Measurements from ENCODE around the gene SENP1.

GRCh38 chr12:48026060-48026827 lies 79.6 kb downstream of the SENP1 start:
- TF ChIP-seq, protein P1, sequence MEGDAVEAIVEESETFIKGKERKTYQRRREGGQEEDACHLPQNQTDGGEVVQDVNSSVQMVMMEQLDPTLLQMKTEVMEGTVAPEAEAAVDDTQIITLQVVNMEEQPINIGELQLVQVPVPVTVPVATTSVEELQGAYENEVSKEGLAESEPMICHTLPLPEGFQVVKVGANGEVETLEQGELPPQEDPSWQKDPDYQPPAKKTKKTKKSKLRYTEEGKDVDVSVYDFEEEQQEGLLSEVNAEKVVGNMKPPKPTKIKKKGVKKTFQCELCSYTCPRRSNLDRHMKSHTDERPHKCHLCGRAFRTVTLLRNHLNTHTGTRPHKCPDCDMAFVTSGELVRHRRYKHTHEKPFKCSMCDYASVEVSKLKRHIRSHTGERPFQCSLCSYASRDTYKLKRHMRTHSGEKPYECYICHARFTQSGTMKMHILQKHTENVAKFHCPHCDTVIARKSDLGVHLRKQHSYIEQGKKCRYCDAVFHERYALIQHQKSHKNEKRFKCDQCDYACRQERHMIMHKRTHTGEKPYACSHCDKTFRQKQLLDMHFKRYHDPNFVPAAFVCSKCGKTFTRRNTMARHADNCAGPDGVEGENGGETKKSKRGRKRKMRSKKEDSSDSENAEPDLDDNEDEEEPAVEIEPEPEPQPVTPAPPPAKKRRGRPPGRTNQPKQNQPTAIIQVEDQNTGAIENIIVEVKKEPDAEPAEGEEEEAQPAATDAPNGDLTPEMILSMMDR (conservative IDR thresholded peaks at IDR 0.05; ENCODE audit: low read depth in 2 of 2): no peak
- TF ChIP-seq CREB1 (CRISPR knock-in tag; IDR thresholded peaks at IDR 0.05; ENCODE audit: low read depth) (no peak), JUNB (IDR thresholded peaks at IDR 0.05; ENCODE audit: unreplicated experiment) (no peak), EZH2phosphoT487 (IDR thresholded peaks at IDR 0.05; ENCODE audit: unreplicated experiment) (no peak), POLR2AphosphoS5 (IDR thresholded peaks at IDR 0.05; ENCODE audit: low read depth) (no peak), NANOG (IDR thresholded peaks at IDR 0.05; ENCODE audit: borderline replicate concordance) (no peak), STAT1 (IDR thresholded peaks at IDR 0.05; ENCODE audit: unreplicated experiment) (no peak), EZH2 (IDR thresholded peaks at IDR 0.05; ENCODE audit: low read depth, unreplicated experiment) (no peak)
- TF ChIP-seq, protein P2, sequence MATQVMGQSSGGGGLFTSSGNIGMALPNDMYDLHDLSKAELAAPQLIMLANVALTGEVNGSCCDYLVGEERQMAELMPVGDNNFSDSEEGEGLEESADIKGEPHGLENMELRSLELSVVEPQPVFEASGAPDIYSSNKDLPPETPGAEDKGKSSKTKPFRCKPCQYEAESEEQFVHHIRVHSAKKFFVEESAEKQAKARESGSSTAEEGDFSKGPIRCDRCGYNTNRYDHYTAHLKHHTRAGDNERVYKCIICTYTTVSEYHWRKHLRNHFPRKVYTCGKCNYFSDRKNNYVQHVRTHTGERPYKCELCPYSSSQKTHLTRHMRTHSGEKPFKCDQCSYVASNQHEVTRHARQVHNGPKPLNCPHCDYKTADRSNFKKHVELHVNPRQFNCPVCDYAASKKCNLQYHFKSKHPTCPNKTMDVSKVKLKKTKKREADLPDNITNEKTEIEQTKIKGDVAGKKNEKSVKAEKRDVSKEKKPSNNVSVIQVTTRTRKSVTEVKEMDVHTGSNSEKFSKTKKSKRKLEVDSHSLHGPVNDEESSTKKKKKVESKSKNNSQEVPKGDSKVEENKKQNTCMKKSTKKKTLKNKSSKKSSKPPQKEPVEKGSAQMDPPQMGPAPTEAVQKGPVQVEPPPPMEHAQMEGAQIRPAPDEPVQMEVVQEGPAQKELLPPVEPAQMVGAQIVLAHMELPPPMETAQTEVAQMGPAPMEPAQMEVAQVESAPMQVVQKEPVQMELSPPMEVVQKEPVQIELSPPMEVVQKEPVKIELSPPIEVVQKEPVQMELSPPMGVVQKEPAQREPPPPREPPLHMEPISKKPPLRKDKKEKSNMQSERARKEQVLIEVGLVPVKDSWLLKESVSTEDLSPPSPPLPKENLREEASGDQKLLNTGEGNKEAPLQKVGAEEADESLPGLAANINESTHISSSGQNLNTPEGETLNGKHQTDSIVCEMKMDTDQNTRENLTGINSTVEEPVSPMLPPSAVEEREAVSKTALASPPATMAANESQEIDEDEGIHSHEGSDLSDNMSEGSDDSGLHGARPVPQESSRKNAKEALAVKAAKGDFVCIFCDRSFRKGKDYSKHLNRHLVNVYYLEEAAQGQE (IDR thresholded peaks at IDR 0.05; ENCODE audit: unreplicated experiment): no peak
